ENCODE results near the gene ATP5IF1.

- no peak for TF ChIP-seq CTCF (IDR thresholded peaks at IDR 0.05)
- no peak for TF ChIP-seq POLR2AphosphoS5 (IDR thresholded peaks at IDR 0.05)
- TF ChIP-seq POLR2A (IDR thresholded peaks at IDR 0.05): no peak
Measured at GRCh38 chr1:28265577-28265976, 29.7 kb downstream of the ATP5IF1 start.
